Measurements from ENCODE around the gene COL10A1. TPM values are rescaled to one million over a fixed set of nuclear protein-coding genes. Genes with fewer than 3 reads are reported as not detected.

Gene COL10A1
- total and polyA plus RNA-seq, 10 of the 15 experiments (the other 5 are each of a cell fraction or from before 2014, with no cell fraction given) = 0.02 to 0.33 (median 0.06) TPM; not detected in 5

DNA sequence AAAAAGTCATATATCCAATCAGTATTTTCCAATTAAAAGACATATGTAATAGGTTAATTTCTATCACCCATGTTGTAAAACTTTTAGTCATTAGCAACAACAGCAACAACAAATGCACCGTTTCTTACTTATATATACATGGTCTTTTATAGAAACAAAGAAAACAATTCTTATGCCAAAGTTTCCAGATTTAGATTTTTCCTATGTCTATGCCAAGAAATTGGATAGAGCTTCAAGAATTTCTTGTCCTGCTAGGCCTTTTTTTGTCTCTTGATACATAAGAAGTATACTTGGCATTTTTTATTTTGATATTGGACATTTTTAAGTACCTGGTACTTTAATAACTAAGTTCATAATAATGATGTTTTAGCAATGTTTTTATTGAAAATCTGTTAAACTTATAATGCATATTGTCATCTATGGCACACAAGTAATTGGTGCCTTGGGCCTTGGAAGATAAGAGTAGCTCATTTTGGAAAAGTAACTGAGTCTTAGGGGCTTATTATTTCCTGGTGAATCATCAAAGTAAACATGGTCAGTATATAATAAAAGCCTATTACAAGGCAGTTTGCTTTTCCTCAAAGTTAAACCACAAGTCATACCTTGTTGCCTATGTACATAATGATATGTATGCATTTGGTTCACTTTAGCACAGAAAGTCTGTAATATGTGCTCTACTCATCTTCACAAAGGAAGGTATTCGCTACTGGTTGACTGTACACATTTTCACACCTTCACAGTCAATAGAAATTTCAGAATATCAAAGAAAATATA, 55.1 kb downstream of the COL10A1 start (continued):
- TF ChIP-seq, protein P1, sequence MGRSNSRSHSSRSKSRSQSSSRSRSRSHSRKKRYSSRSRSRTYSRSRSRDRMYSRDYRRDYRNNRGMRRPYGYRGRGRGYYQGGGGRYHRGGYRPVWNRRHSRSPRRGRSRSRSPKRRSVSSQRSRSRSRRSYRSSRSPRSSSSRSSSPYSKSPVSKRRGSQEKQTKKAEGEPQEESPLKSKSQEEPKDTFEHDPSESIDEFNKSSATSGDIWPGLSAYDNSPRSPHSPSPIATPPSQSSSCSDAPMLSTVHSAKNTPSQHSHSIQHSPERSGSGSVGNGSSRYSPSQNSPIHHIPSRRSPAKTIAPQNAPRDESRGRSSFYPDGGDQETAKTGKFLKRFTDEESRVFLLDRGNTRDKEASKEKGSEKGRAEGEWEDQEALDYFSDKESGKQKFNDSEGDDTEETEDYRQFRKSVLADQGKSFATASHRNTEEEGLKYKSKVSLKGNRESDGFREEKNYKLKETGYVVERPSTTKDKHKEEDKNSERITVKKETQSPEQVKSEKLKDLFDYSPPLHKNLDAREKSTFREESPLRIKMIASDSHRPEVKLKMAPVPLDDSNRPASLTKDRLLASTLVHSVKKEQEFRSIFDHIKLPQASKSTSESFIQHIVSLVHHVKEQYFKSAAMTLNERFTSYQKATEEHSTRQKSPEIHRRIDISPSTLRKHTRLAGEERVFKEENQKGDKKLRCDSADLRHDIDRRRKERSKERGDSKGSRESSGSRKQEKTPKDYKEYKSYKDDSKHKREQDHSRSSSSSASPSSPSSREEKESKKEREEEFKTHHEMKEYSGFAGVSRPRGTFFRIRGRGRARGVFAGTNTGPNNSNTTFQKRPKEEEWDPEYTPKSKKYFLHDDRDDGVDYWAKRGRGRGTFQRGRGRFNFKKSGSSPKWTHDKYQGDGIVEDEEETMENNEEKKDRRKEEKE (IDR thresholded peaks at IDR 0.05) = no peak
- TF ChIP-seq CEBPB (IDR thresholded peaks at IDR 0.05; ENCODE audit: borderline replicate concordance in 1 of 2, low read depth in 2 of 2, low read length in 2 of 2) = no peak
- no peak for TF ChIP-seq PAX8 (IDR thresholded peaks at IDR 0.05)
- no peak for TF ChIP-seq NFIC (IDR thresholded peaks at IDR 0.05; ENCODE audit: low read depth, low read length)
- TF ChIP-seq, protein P2, sequence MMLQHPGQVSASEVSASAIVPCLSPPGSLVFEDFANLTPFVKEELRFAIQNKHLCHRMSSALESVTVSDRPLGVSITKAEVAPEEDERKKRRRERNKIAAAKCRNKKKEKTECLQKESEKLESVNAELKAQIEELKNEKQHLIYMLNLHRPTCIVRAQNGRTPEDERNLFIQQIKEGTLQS (IDR thresholded peaks at IDR 0.05; ENCODE audit: borderline replicate concordance, extremely low read depth, low read depth, low read length) = no peak
- TF ChIP-seq, protein P3, sequence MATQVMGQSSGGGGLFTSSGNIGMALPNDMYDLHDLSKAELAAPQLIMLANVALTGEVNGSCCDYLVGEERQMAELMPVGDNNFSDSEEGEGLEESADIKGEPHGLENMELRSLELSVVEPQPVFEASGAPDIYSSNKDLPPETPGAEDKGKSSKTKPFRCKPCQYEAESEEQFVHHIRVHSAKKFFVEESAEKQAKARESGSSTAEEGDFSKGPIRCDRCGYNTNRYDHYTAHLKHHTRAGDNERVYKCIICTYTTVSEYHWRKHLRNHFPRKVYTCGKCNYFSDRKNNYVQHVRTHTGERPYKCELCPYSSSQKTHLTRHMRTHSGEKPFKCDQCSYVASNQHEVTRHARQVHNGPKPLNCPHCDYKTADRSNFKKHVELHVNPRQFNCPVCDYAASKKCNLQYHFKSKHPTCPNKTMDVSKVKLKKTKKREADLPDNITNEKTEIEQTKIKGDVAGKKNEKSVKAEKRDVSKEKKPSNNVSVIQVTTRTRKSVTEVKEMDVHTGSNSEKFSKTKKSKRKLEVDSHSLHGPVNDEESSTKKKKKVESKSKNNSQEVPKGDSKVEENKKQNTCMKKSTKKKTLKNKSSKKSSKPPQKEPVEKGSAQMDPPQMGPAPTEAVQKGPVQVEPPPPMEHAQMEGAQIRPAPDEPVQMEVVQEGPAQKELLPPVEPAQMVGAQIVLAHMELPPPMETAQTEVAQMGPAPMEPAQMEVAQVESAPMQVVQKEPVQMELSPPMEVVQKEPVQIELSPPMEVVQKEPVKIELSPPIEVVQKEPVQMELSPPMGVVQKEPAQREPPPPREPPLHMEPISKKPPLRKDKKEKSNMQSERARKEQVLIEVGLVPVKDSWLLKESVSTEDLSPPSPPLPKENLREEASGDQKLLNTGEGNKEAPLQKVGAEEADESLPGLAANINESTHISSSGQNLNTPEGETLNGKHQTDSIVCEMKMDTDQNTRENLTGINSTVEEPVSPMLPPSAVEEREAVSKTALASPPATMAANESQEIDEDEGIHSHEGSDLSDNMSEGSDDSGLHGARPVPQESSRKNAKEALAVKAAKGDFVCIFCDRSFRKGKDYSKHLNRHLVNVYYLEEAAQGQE (IDR thresholded peaks at IDR 0.05; ENCODE audit: low read depth, low read length) = no peak
- TF ChIP-seq IRF4 (IDR thresholded peaks at IDR 0.05; ENCODE audit: low read depth, low read length) = no peak
- TF ChIP-seq SREBF2 (IDR thresholded peaks at IDR 0.05; ENCODE audit: low read length) = no peak
